ENCODE results near the gene CCDC107. TPM values are rescaled to one million over a fixed set of nuclear protein-coding genes. Genes with fewer than 3 reads are reported as not detected.

Gene CCDC107
- total RNA-seq, 6 experiments from 2014 or later, result 10.0 to 24.2 (median 15.3) TPM

DNA sequence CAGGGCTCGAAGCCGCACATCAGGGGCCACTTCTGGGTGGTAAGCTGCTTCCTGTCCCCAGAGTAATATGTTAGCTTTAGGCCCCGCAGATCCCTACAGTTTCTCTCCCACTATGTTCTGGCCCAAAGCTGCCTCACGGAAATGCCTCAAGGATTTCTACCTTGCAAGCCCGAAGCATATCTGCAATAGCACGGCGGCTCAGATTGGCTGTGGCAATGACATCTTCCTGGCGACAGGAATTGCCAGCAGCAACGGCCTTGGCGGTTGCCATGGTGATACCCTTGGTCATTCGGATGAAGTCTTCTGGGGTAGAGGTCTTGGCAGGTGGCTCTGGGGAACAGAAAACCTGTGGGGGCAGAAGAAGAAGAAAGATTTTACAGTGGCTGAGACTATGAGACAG, 41.9 kb downstream of the CCDC107 start:
- no peak for DNase-seq
- H3K4me3 ChIP-seq, result no peak overlapping the region
- no peak overlapping the region for H3K27ac ChIP-seq
- TF ChIP-seq, protein P1, sequence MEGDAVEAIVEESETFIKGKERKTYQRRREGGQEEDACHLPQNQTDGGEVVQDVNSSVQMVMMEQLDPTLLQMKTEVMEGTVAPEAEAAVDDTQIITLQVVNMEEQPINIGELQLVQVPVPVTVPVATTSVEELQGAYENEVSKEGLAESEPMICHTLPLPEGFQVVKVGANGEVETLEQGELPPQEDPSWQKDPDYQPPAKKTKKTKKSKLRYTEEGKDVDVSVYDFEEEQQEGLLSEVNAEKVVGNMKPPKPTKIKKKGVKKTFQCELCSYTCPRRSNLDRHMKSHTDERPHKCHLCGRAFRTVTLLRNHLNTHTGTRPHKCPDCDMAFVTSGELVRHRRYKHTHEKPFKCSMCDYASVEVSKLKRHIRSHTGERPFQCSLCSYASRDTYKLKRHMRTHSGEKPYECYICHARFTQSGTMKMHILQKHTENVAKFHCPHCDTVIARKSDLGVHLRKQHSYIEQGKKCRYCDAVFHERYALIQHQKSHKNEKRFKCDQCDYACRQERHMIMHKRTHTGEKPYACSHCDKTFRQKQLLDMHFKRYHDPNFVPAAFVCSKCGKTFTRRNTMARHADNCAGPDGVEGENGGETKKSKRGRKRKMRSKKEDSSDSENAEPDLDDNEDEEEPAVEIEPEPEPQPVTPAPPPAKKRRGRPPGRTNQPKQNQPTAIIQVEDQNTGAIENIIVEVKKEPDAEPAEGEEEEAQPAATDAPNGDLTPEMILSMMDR (IDR thresholded peaks at IDR 0.05), result no peak
- TF ChIP-seq POLR2A (IDR thresholded peaks at IDR 0.05), result no peak
- no peak for ATAC-seq
- WGBS (ENCODE audit: insufficient coverage, low coverage, low lambda C conversion rate, missing lambda C conversion rate), result 88% methylated on average over 9 of the region's 11 CpGs
- H3K27me3 ChIP-seq, result no peaks in the 10 kb centered on the region
- no peaks in the 10 kb centered on the region for H3K4me1 ChIP-seq
- intact Hi-C loops (cut with DNase I), result no loop called here
- peaks cover 51 to 92% (median 63%) of the 10 kb centered on the region in 4 donors for H3K36me3 ChIP-seq
- no peaks in the 10 kb centered on the region for H3K9me3 ChIP-seq

DNA sequence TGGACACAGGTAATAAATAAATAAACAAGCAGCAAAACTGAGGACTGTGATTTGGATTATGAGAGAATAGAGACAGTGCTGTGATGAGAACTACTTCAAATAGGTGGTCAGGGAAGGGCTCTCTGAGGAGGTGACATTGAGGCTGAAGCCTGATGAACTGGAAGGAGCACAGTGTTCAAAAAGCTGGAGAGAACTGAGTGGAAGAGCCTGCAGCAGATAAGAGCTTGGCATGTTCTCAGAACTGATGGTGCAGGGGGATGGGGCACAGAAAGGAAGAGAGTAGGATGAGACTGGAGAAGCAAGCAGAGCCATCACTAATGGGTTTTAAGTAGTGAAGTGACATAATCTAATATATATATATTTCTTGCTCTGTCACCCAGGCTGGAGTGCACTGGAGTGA, 42.9 kb downstream of the CCDC107 start:
- no peak overlapping the region for H3K4me3 ChIP-seq
- no peak overlapping the region for H3K27ac ChIP-seq
- TF ChIP-seq, protein P1 (IDR thresholded peaks at IDR 0.05), result no peak
- no peak for TF ChIP-seq POLR2A (IDR thresholded peaks at IDR 0.05)
- no peaks in the 10 kb centered on the region for H3K4me1 ChIP-seq
- H3K36me3 ChIP-seq, result peaks cover 58 to 97% (median 68%) of the 10 kb centered on the region in 4 donors
- intact Hi-C loops (cut with DNase I), result no loop called here
- H3K27me3 ChIP-seq, result no peaks in the 10 kb centered on the region
- H3K9me3 ChIP-seq, result no peaks in the 10 kb centered on the region
- ATAC-seq (no peak), DNase-seq (no peak)

DNA sequence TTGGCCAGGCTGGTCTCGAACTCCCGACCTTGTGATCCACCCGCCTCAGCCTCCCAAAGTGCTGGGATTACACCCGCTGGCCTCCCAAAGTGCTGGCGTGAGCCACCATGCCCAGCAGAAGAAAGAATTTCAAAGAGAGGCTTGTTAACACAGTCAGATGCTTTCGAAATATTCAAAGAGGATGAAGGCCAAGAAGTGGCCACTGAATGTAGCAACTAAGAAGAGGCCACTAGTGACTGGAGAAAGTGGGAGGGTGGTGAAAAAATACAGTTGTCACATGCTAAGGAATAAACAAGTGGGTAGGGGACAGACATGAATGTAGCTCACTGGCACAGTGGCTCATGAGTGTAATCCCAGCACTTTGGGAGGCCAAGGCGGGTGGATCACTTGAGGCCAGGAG, 44.6 kb downstream of the CCDC107 start:
- Histone ChIP-seq H3K27me3 (no peaks in the 10 kb centered on the region), H3K4me3 (no peak overlapping the region), H3K27ac (no peak overlapping the region), H3K36me3 (peaks cover 63 to 100% (median 81%) of the 10 kb centered on the region in 4 donors), H3K4me1 (no peaks in the 10 kb centered on the region), H3K9me3 (no peaks in the 10 kb centered on the region)
- ATAC-seq (no peak), DNase-seq (no peak)
- intact Hi-C loops (cut with DNase I), result no loop called here
- TF ChIP-seq POLR2A (IDR thresholded peaks at IDR 0.05), result no peak
- TF ChIP-seq, protein P1 (IDR thresholded peaks at IDR 0.05), result no peak
- WGBS (ENCODE audit: insufficient coverage, low coverage, low lambda C conversion rate, missing lambda C conversion rate), result over 99% methylated on average over 7 of the region's 7 CpGs

DNA sequence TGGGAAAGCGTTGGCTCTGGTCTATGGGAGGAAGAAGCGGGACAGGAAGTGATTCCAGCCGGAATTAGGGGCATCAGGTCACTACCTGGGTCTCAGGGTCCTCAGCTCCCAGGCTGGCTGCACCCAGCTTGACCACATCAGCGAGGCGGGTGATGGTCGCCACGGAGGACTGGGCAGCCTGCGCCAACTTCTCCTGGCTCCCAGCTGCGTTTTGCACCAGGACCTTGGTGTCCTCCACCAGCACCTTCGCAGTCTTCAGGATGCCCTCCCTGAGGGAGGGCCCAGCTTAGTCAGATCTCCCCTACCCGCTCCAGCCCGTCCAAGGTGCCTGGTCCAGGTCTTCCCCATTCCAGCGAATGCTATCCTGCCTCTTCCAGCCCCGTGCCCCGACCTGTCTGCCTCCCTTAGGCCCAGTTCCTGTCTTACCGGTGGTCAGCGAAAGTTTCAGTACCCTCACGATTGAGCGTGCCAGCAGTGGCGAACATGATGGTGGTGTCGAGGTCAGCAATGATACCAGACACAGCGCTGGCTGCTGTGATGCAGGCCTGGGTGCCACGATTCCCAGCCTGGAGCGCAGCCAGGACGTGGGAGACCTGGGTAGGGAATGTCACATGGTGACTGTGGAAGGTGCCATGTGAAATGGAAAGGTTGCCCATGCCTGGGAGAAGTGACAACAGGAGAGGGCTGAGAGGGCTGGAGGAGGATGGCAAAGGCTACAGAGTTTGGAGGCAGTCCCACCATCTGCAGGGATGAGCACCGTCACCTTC, 46.0 kb downstream of the CCDC107 start:
- no peak overlapping the region for H3K27ac ChIP-seq
- ATAC-seq (peak in 1 of 4 donors; percentile 12), DNase-seq (no peak)
- no peak overlapping the region for H3K4me3 ChIP-seq
- H3K4me1 ChIP-seq, result no peaks in the 10 kb centered on the region
- 94% methylated on average over 11 of the region's 26 CpGs for WGBS (ENCODE audit: insufficient coverage, low coverage, low lambda C conversion rate, missing lambda C conversion rate)
- H3K9me3 ChIP-seq, result no peaks in the 10 kb centered on the region
- TF ChIP-seq, protein P1 (IDR thresholded peaks at IDR 0.05), result no peak
- no peak for TF ChIP-seq POLR2A (IDR thresholded peaks at IDR 0.05)
- no peaks in the 10 kb centered on the region for H3K27me3 ChIP-seq
- H3K36me3 ChIP-seq, result peaks cover 60 to 100% (median 82%) of the 10 kb centered on the region in 4 donors
- intact Hi-C loops (cut with DNase I), result no loop called here

Data from right lobe of liver (tissue), 6 donors.